ENCODE measurements around the gene PAF1.

The PAF1 gene

GRCh38 chr19:39416152-39417120 lies 25.5 kb upstream of the PAF1 start:
- no peak overlapping the region for H3K4me3 ChIP-seq (ENCODE audit: low read depth in 1 of 2, low read length in 1 of 2)
- H3K27me3 ChIP-seq, result peaks cover 31% of the 10 kb centered on the region
- no peak overlapping the region for H3K27ac ChIP-seq
- no peaks in the 10 kb centered on the region for H3K9me3 ChIP-seq
- no peak for TF ChIP-seq CTCF (IDR thresholded peaks at IDR 0.05)
- H3K36me3 ChIP-seq, result no peaks in the 10 kb centered on the region
- H3K4me1 ChIP-seq (ENCODE audit: control insufficient read depth in 1 of 2, insufficient read depth in 1 of 2, low read depth in 1 of 2, low read length in 1 of 2), result peaks cover 15 to 21% of the 10 kb centered on the region in 2 experiments

GRCh38 chr19:39415111-39416046 lies 24.5 kb upstream of the PAF1 start:
- no peak for TF ChIP-seq CTCF (IDR thresholded peaks at IDR 0.05)
- Histone ChIP-seq H3K4me3 (ENCODE audit: low read depth in 1 of 2, low read length in 1 of 2) (no peak overlapping the region), H3K36me3 (no peaks in the 10 kb centered on the region), H3K4me1 (ENCODE audit: control insufficient read depth in 1 of 2, insufficient read depth in 1 of 2, low read depth in 1 of 2, low read length in 1 of 2) (peaks cover 26 to 31% of the 10 kb centered on the region in 2 experiments), H3K27me3 (peaks cover 31% of the 10 kb centered on the region), H3K9me3 (no peaks in the 10 kb centered on the region), H3K27ac (no peak overlapping the region)

GRCh38 chr19:39413911-39414608 lies 23.2 kb upstream of the PAF1 start:
- Histone ChIP-seq H3K9me3 (no peaks in the 10 kb centered on the region), H3K4me1 (ENCODE audit: control insufficient read depth in 1 of 2, insufficient read depth in 1 of 2, low read depth in 1 of 2, low read length in 1 of 2) (peaks cover 29 to 34% of the 10 kb centered on the region in 2 experiments), H3K36me3 (no peaks in the 10 kb centered on the region), H3K27me3 (peaks cover 31% of the 10 kb centered on the region), H3K4me3 (ENCODE audit: low read depth in 1 of 2, low read length in 1 of 2) (no peak overlapping the region), H3K27ac (no peak overlapping the region)
- TF ChIP-seq CTCF (IDR thresholded peaks at IDR 0.05), result no peak

GRCh38 chr19:39413272-39413910 lies 22.5 kb upstream of the PAF1 start:
- peaks cover 31% of the 10 kb centered on the region for H3K27me3 ChIP-seq
- H3K27ac ChIP-seq, result peak overlapping the region; percentile 100
- H3K9me3 ChIP-seq, result no peaks in the 10 kb centered on the region
- H3K4me1 ChIP-seq (ENCODE audit: control insufficient read depth in 1 of 2, insufficient read depth in 1 of 2, low read depth in 1 of 2, low read length in 1 of 2), result peaks cover 34 to 36% of the 10 kb centered on the region in 2 experiments
- H3K4me3 ChIP-seq (ENCODE audit: low read depth in 1 of 2, low read length in 1 of 2), result peak overlapping the region; percentile 98 to 100
- H3K36me3 ChIP-seq, result peaks cover 6% of the 10 kb centered on the region
- TF ChIP-seq CTCF (IDR thresholded peaks at IDR 0.05), result no peak

All from neutrophil (primary cell).